ENCODE measurements around the gene PANX1. TPM values are rescaled to one million over a fixed set of nuclear protein-coding genes. Genes with fewer than 3 reads are reported as not detected.
"Not testable (repeated sequence)": the region's sequence is repeated elsewhere in the genome, so short reads cannot be mapped to it uniquely, and the experiment has no call there.

Gene PANX1
- total RNA-seq, 1 donor, result 92.4 TPM

GRCh38 chr11:94112206-94112953, 16.3 kb upstream of the PANX1 start:
- DNase-seq (ENCODE audit: low read depth), result no peak
- no peak for TF ChIP-seq CTCF (IDR thresholded peaks at IDR 0.05; ENCODE audit: insufficient read depth, low read depth, low read length)
- H3K4me3 ChIP-seq (ENCODE audit: low read depth, low read length), result no peak overlapping the region

- no peak overlapping the region for H3K4me3 ChIP-seq (ENCODE audit: low read depth, low read length)
- no peak for DNase-seq (ENCODE audit: low read depth)
- no peak for TF ChIP-seq CTCF (IDR thresholded peaks at IDR 0.05; ENCODE audit: insufficient read depth, low read depth, low read length)
Measured at GRCh38 chr11:94117197-94117574, 11.5 kb upstream of the PANX1 start.

GRCh38 chr11:94117871-94118270, 10.8 kb upstream of the PANX1 start:
- TF ChIP-seq CTCF (IDR thresholded peaks at IDR 0.05; ENCODE audit: insufficient read depth, low read depth, low read length), result no peak
- H3K4me3 ChIP-seq (ENCODE audit: low read depth, low read length), result no peak overlapping the region
- no peak for DNase-seq (ENCODE audit: low read depth)

- DNase-seq (ENCODE audit: low read depth); H3K4me3 ChIP-seq (ENCODE audit: low read depth, low read length): not testable (repeated sequence)
Measured at GRCh38 chr11:94119676-94120075, 9.0 kb upstream of the PANX1 start.

GRCh38 chr11:94120516-94120915, 8.1 kb upstream of the PANX1 start:
- H3K4me3 ChIP-seq (ENCODE audit: low read depth, low read length); DNase-seq (ENCODE audit: low read depth): not testable (repeated sequence)

GRCh38 chr11:94120946-94121345, 7.7 kb upstream of the PANX1 start:
- no peak for DNase-seq (ENCODE audit: low read depth)
- H3K4me3 ChIP-seq (ENCODE audit: low read depth, low read length), result no peak overlapping the region
- TF ChIP-seq CTCF (IDR thresholded peaks at IDR 0.05; ENCODE audit: insufficient read depth, low read depth, low read length), result no peak

- no peak for DNase-seq (ENCODE audit: low read depth)
- H3K4me3 ChIP-seq (ENCODE audit: low read depth, low read length), result no peak overlapping the region
- TF ChIP-seq CTCF (IDR thresholded peaks at IDR 0.05; ENCODE audit: insufficient read depth, low read depth, low read length), result no peak
Measured at GRCh38 chr11:94125407-94126115, 3.1 kb upstream of the PANX1 start.

GRCh38 chr11:94127638-94128037, 1.0 kb upstream of the PANX1 start:
- DNase-seq (ENCODE audit: low read depth), result no peak
- peak overlapping the region; percentile 74 for H3K4me3 ChIP-seq (ENCODE audit: low read depth, low read length)
- TF ChIP-seq CTCF (IDR thresholded peaks at IDR 0.05; ENCODE audit: insufficient read depth, low read depth, low read length), result no peak

Measured in fibroblast of villous mesenchyme (primary cell).